Measurements from ENCODE around the gene ADGRB3.

Gene ADGRB3

GRCh38 chr6:69042297-69042696 is 407.2 kb downstream of the ADGRB3 start:
- no peaks in the 10 kb centered on the region for H3K4me1 Mint-ChIP-seq
- ATAC-seq (no peak), DNase-seq (no peak)
- no peak overlapping the region for H3K4me3 Mint-ChIP-seq
- H3K9me3 Mint-ChIP-seq = peaks cover 4% of the 10 kb centered on the region
- no peaks in the 10 kb centered on the region for H3K27me3 Mint-ChIP-seq
- H3K36me3 Mint-ChIP-seq (ENCODE audit: low read depth) = no peaks in the 10 kb centered on the region
- no peak overlapping the region for H3K27ac Mint-ChIP-seq

- no peak overlapping the region for H3K4me3 Mint-ChIP-seq
- H3K27me3 Mint-ChIP-seq = no peaks in the 10 kb centered on the region
- peaks cover 4% of the 10 kb centered on the region for H3K9me3 Mint-ChIP-seq
- H3K36me3 Mint-ChIP-seq (ENCODE audit: low read depth) = no peaks in the 10 kb centered on the region
- ATAC-seq = no peak
- DNase-seq = no peak
- H3K27ac Mint-ChIP-seq = no peak overlapping the region
- no peaks in the 10 kb centered on the region for H3K4me1 Mint-ChIP-seq
Measured at GRCh38 chr6:69044534-69044933, 409.5 kb downstream of the ADGRB3 start.

GRCh38 chr6:69059413-69059812 is 424.3 kb downstream of the ADGRB3 start:
- Mint-ChIP-seq H3K27ac (no peak overlapping the region), H3K36me3 (ENCODE audit: low read depth) (no peaks in the 10 kb centered on the region), H3K4me3 (no peak overlapping the region), H3K9me3 (no peaks in the 10 kb centered on the region), H3K27me3 (no peaks in the 10 kb centered on the region), H3K4me1 (no peaks in the 10 kb centered on the region)
- DNase-seq (no peak), ATAC-seq (no peak)

- H3K27me3 Mint-ChIP-seq = no peaks in the 10 kb centered on the region
- no peak for ATAC-seq
- H3K4me1 Mint-ChIP-seq = no peaks in the 10 kb centered on the region
- no peak overlapping the region for H3K27ac Mint-ChIP-seq
- H3K9me3 Mint-ChIP-seq = no peaks in the 10 kb centered on the region
- no peak overlapping the region for H3K4me3 Mint-ChIP-seq
- no peak for DNase-seq
- no peaks in the 10 kb centered on the region for H3K36me3 Mint-ChIP-seq (ENCODE audit: low read depth)
Measured at GRCh38 chr6:69061066-69061465, 426.0 kb downstream of the ADGRB3 start.

- Mint-ChIP-seq H3K4me1 (no peaks in the 10 kb centered on the region), H3K36me3 (ENCODE audit: low read depth) (no peaks in the 10 kb centered on the region), H3K9me3 (no peaks in the 10 kb centered on the region), H3K27me3 (no peaks in the 10 kb centered on the region), H3K27ac (no peak overlapping the region), H3K4me3 (no peak overlapping the region)
- ATAC-seq (no peak), DNase-seq (no peak)
Measured at GRCh38 chr6:69063401-69063800, 428.3 kb downstream of the ADGRB3 start.

- no peak for ATAC-seq
- H3K4me3 Mint-ChIP-seq = no peak overlapping the region
- H3K36me3 Mint-ChIP-seq (ENCODE audit: low read depth) = no peaks in the 10 kb centered on the region
- H3K4me1 Mint-ChIP-seq = no peaks in the 10 kb centered on the region
- DNase-seq = no peak
- no peaks in the 10 kb centered on the region for H3K9me3 Mint-ChIP-seq
- no peaks in the 10 kb centered on the region for H3K27me3 Mint-ChIP-seq
- no peak overlapping the region for H3K27ac Mint-ChIP-seq
Measured at GRCh38 chr6:69064226-69064625, 429.1 kb downstream of the ADGRB3 start.

- no peaks in the 10 kb centered on the region for H3K36me3 Mint-ChIP-seq (ENCODE audit: low read depth)
- no peak for DNase-seq
- H3K4me3 Mint-ChIP-seq = no peak overlapping the region
- no peaks in the 10 kb centered on the region for H3K4me1 Mint-ChIP-seq
- H3K27ac Mint-ChIP-seq = no peak overlapping the region
- H3K9me3 Mint-ChIP-seq = no peaks in the 10 kb centered on the region
- ATAC-seq = no peak
- H3K27me3 Mint-ChIP-seq = no peaks in the 10 kb centered on the region
Measured at GRCh38 chr6:69069881-69070280, 434.8 kb downstream of the ADGRB3 start.

- Mint-ChIP-seq H3K4me1 (no peaks in the 10 kb centered on the region), H3K27me3 (no peaks in the 10 kb centered on the region), H3K9me3 (no peaks in the 10 kb centered on the region), H3K27ac (no peak overlapping the region), H3K36me3 (ENCODE audit: low read depth) (no peaks in the 10 kb centered on the region), H3K4me3 (no peak overlapping the region)
- ATAC-seq = no peak
- DNase-seq = no peak
Measured at GRCh38 chr6:69072796-69073195, 437.7 kb downstream of the ADGRB3 start.

GRCh38 chr6:69084746-69085335 is 449.8 kb downstream of the ADGRB3 start:
- no peaks in the 10 kb centered on the region for H3K4me1 Mint-ChIP-seq
- DNase-seq (no peak), ATAC-seq (no peak)
- H3K4me3 Mint-ChIP-seq = no peak overlapping the region
- no peaks in the 10 kb centered on the region for H3K27me3 Mint-ChIP-seq
- no peaks in the 10 kb centered on the region for H3K36me3 Mint-ChIP-seq (ENCODE audit: low read depth)
- H3K9me3 Mint-ChIP-seq = no peaks in the 10 kb centered on the region
- no peak overlapping the region for H3K27ac Mint-ChIP-seq

GRCh38 chr6:69086689-69087088 is 451.6 kb downstream of the ADGRB3 start:
- no peaks in the 10 kb centered on the region for H3K27me3 Mint-ChIP-seq
- no peaks in the 10 kb centered on the region for H3K4me1 Mint-ChIP-seq
- H3K9me3 Mint-ChIP-seq = peaks cover 4% of the 10 kb centered on the region
- no peaks in the 10 kb centered on the region for H3K36me3 Mint-ChIP-seq (ENCODE audit: low read depth)
- H3K27ac Mint-ChIP-seq = no peak overlapping the region
- ATAC-seq = no peak
- no peak overlapping the region for H3K4me3 Mint-ChIP-seq
- no peak for DNase-seq

GRCh38 chr6:69089539-69089938 is 454.5 kb downstream of the ADGRB3 start:
- Mint-ChIP-seq H3K4me3 (no peak overlapping the region), H3K27me3 (no peaks in the 10 kb centered on the region), H3K4me1 (no peaks in the 10 kb centered on the region), H3K27ac (no peak overlapping the region), H3K9me3 (peaks cover 11% of the 10 kb centered on the region), H3K36me3 (ENCODE audit: low read depth) (no peaks in the 10 kb centered on the region)
- DNase-seq = no peak
- ATAC-seq = no peak

GRCh38 chr6:69090132-69090531 is 455.1 kb downstream of the ADGRB3 start:
- Mint-ChIP-seq H3K36me3 (ENCODE audit: low read depth) (no peaks in the 10 kb centered on the region), H3K4me1 (no peaks in the 10 kb centered on the region), H3K27me3 (no peaks in the 10 kb centered on the region), H3K4me3 (no peak overlapping the region), H3K27ac (no peak overlapping the region), H3K9me3 (peaks cover 11% of the 10 kb centered on the region)
- no peak for DNase-seq
- no peak for ATAC-seq

- ATAC-seq = no peak
Measured at GRCh38 chr6:69096681-69097080, 461.6 kb downstream of the ADGRB3 start.

GRCh38 chr6:69097948-69098347 is 462.9 kb downstream of the ADGRB3 start:
- ATAC-seq (no peak), DNase-seq (no peak)
- no peaks in the 10 kb centered on the region for H3K9me3 Mint-ChIP-seq
- no peak overlapping the region for H3K27ac Mint-ChIP-seq
- no peak overlapping the region for H3K4me3 Mint-ChIP-seq
- no peaks in the 10 kb centered on the region for H3K36me3 Mint-ChIP-seq (ENCODE audit: low read depth)
- H3K27me3 Mint-ChIP-seq = no peaks in the 10 kb centered on the region
- no peaks in the 10 kb centered on the region for H3K4me1 Mint-ChIP-seq

More at GRCh38 chr6:69096681-69097080, 461.6 kb downstream of the ADGRB3 start:
- Mint-ChIP-seq H3K27me3 (no peaks in the 10 kb centered on the region), H3K36me3 (ENCODE audit: low read depth) (no peaks in the 10 kb centered on the region), H3K4me3 (no peak overlapping the region), H3K9me3 (peaks cover 7% of the 10 kb centered on the region), H3K4me1 (no peaks in the 10 kb centered on the region), H3K27ac (no peak overlapping the region)
- DNase-seq = no peak

- no peak overlapping the region for H3K4me3 Mint-ChIP-seq
- H3K9me3 Mint-ChIP-seq = no peaks in the 10 kb centered on the region
- no peak for ATAC-seq
- no peak overlapping the region for H3K27ac Mint-ChIP-seq
- no peaks in the 10 kb centered on the region for H3K27me3 Mint-ChIP-seq
- no peaks in the 10 kb centered on the region for H3K4me1 Mint-ChIP-seq
- DNase-seq = no peak
- no peaks in the 10 kb centered on the region for H3K36me3 Mint-ChIP-seq (ENCODE audit: low read depth)
Measured at GRCh38 chr6:69098910-69099309, 463.8 kb downstream of the ADGRB3 start.

GRCh38 chr6:69100772-69101171 is 465.7 kb downstream of the ADGRB3 start:
- H3K27ac Mint-ChIP-seq = no peak overlapping the region
- no peaks in the 10 kb centered on the region for H3K4me1 Mint-ChIP-seq
- DNase-seq (no peak), ATAC-seq (no peak)
- H3K27me3 Mint-ChIP-seq = no peaks in the 10 kb centered on the region
- no peak overlapping the region for H3K4me3 Mint-ChIP-seq
- no peaks in the 10 kb centered on the region for H3K36me3 Mint-ChIP-seq (ENCODE audit: low read depth)
- peaks cover 5% of the 10 kb centered on the region for H3K9me3 Mint-ChIP-seq

All from activated naive CD8-positive, alpha-beta T cell treated with anti-CD3 and anti-CD28 coated beads, Interleukin-2, amount 50 U/mL, for 24 hours (primary cell).